ENCODE data around the gene RBBP5.

The RBBP5 gene

DNA sequence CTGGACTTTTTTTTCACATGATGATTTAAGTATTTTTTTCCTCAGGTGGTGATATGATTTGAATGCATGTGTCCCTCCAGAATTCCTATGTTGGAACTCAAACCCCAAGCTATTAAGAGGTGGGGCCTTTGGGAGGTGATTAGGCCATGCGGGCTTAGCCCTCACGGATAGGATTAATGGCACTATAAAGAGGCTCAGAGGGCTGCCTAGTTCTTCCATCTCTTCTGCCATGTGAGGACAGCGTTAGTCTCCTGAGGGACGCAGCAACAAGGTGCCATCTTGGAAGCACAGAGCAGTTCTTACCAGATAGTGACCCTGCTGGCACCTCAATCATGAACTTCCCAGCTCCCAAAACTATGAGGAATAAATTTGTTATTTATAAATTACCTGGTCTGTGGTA lies 18.3 kb upstream of the RBBP5 start:
- TF ChIP-seq, protein P1, sequence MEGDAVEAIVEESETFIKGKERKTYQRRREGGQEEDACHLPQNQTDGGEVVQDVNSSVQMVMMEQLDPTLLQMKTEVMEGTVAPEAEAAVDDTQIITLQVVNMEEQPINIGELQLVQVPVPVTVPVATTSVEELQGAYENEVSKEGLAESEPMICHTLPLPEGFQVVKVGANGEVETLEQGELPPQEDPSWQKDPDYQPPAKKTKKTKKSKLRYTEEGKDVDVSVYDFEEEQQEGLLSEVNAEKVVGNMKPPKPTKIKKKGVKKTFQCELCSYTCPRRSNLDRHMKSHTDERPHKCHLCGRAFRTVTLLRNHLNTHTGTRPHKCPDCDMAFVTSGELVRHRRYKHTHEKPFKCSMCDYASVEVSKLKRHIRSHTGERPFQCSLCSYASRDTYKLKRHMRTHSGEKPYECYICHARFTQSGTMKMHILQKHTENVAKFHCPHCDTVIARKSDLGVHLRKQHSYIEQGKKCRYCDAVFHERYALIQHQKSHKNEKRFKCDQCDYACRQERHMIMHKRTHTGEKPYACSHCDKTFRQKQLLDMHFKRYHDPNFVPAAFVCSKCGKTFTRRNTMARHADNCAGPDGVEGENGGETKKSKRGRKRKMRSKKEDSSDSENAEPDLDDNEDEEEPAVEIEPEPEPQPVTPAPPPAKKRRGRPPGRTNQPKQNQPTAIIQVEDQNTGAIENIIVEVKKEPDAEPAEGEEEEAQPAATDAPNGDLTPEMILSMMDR (IDR thresholded peaks at IDR 0.05; ENCODE audit: low read depth, low read length) = no peak
- no peak for DNase-seq

DNA sequence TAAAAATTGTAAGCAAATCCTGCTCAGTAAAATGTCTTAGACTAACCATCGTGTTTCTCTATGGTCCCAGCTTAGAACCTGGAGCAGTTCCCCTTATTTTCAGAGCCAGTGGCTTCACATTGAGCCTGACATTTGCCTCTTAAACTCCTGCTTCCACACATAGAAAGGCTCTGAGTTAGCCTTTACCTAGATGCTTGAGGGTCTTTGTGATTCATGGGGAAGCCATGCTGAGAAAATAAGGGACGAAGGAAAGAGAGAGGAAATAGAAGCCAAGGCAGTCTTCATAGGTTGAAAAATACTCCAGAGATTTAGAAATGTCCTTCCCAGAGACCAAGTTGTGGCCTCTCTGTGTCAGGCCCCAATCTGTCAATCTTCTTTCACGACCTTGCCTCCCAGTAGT lies 16.1 kb upstream of the RBBP5 start:
- DNase-seq = no peak
- Histone ChIP-seq H3K9me3 (no peaks in the 10 kb centered on the region), H3K4me1 (no peaks in the 10 kb centered on the region), H3K36me3 (no peaks in the 10 kb centered on the region), H3K4me3 (ENCODE audit: low read depth, low read length) (no peak overlapping the region), H3K27me3 (no peaks in the 10 kb centered on the region)
- TF ChIP-seq, protein P1 (IDR thresholded peaks at IDR 0.05; ENCODE audit: low read depth, low read length) = no peak

More for the DNA sequence above, 18.3 kb upstream of the RBBP5 start:
- no peak overlapping the region for H3K4me3 ChIP-seq (ENCODE audit: low read depth, low read length)
- no peaks in the 10 kb centered on the region for H3K4me1 ChIP-seq
- no peaks in the 10 kb centered on the region for H3K9me3 ChIP-seq
- no peaks in the 10 kb centered on the region for H3K36me3 ChIP-seq
- H3K27me3 ChIP-seq = no peaks in the 10 kb centered on the region

GRCh38 chr1:205133287-205133686 lies 11.5 kb upstream of the RBBP5 start:
- TF ChIP-seq, protein P1 (IDR thresholded peaks at IDR 0.05; ENCODE audit: low read depth, low read length) = no peak

DNA sequence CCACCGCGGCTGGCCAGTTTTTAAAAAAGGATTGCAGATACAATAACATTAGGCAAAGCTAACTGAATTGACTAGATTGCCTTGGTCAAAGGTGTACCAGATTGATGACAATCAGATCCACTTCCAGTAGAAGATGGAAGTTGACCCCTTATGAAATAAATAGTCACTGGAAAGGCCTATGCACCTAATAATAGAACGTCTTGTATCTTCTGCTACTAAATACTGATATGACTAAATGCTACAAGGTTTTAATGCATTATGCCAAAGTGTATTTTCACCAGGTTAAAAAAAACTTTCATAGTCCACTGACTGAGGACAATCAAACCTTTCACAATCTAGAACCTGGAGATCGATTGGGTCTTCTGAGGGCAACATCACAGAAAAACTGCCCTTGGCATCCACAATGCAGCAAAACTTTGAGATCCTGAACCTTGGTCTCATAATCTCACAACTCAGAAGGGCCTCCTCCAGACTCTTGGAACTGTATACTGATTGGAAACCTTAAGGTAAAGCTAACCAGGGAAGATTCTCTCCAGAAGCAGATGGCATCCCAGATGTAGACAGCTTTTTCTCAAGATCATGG lies 7.8 kb upstream of the RBBP5 start:
- Histone ChIP-seq H3K4me3 (ENCODE audit: low read depth, low read length) (no peak overlapping the region), H3K4me1 (no peaks in the 10 kb centered on the region), H3K9me3 (no peaks in the 10 kb centered on the region), H3K36me3 (no peaks in the 10 kb centered on the region), H3K27me3 (no peaks in the 10 kb centered on the region)
- TF ChIP-seq, protein P1 (IDR thresholded peaks at IDR 0.05; ENCODE audit: low read depth, low read length) = no peak
- DNase-seq = no peak

More at GRCh38 chr1:205133287-205133686, 11.5 kb upstream of the RBBP5 start:
- no peak overlapping the region for H3K4me3 ChIP-seq (ENCODE audit: low read depth, low read length)
- no peaks in the 10 kb centered on the region for H3K4me1 ChIP-seq
- H3K36me3 ChIP-seq = no peaks in the 10 kb centered on the region
- DNase-seq = no peak
- no peaks in the 10 kb centered on the region for H3K27me3 ChIP-seq
- H3K9me3 ChIP-seq = no peaks in the 10 kb centered on the region

DNA sequence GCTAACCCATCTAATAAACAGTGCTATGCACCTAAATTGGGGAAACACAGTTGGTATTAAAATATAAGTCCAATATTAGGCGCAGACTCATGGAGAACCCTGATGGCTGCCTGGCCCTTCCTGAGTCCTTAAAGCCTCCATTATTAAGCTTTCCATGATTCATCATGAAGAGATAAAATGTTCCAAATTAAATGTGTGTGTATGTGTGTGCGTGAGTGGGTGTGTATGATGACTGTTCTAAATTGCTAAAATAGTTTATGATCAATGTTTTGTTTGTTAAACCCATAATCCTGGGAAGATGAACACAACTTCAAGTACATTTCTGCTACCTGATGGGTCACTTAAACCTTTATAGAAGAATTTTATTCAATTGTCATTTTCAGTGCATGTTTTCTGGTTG lies 6.3 kb upstream of the RBBP5 start:
- no peaks in the 10 kb centered on the region for H3K4me1 ChIP-seq
- H3K4me3 ChIP-seq (ENCODE audit: low read depth, low read length) = no peak overlapping the region
- no peak for DNase-seq
- H3K36me3 ChIP-seq = no peaks in the 10 kb centered on the region
- TF ChIP-seq, protein P1 (IDR thresholded peaks at IDR 0.05; ENCODE audit: low read depth, low read length) = no peak
- no peaks in the 10 kb centered on the region for H3K9me3 ChIP-seq
- no peaks in the 10 kb centered on the region for H3K27me3 ChIP-seq

DNA sequence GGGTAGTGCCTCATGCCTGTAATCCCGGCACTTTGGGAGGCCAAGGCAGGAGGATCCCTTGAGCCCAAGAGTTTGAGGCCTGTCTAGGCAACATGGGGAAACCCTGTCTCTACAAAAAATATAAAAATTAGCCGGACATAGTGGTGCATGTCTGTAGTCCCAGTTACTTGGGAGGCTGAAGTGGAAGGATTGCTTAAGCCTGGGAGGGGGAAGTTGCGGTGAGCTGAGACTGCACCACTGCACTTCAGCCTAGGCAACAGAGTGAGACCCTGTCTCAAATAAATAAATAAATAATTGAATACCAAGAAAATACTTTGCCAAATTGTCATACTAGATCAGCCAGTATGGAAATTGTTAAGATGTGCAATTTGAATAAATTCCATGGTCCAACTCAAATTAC lies 5.9 kb upstream of the RBBP5 start:
- no peak overlapping the region for H3K4me3 ChIP-seq (ENCODE audit: low read depth, low read length)
- H3K4me1 ChIP-seq = no peaks in the 10 kb centered on the region
- TF ChIP-seq, protein P1 (IDR thresholded peaks at IDR 0.05; ENCODE audit: low read depth, low read length) = no peak
- no peaks in the 10 kb centered on the region for H3K36me3 ChIP-seq
- H3K27me3 ChIP-seq = no peaks in the 10 kb centered on the region
- DNase-seq = no peak
- H3K9me3 ChIP-seq = no peaks in the 10 kb centered on the region
